HuH-7 (cell line): ENCODE data around the gene PIM1.

Source experiments
- DNase-seq: peaks from one replicate; pipeline ENCODE4 v3.0.0; 2011; ENCODE audit warnings: low spot score

PIM1 gene

GRCh38 chr6:37222992-37223391, 53.0 kb downstream of the PIM1 start:
- DNase-seq: no peak
